Measurements from ENCODE around the gene FOXO3. TPM values are rescaled to one million over a fixed set of nuclear protein-coding genes. Genes with fewer than 3 reads are reported as not detected.

Gene FOXO3
- total RNA-seq, 1 experiment from 2014 or later = 10.9 TPM

DNA sequence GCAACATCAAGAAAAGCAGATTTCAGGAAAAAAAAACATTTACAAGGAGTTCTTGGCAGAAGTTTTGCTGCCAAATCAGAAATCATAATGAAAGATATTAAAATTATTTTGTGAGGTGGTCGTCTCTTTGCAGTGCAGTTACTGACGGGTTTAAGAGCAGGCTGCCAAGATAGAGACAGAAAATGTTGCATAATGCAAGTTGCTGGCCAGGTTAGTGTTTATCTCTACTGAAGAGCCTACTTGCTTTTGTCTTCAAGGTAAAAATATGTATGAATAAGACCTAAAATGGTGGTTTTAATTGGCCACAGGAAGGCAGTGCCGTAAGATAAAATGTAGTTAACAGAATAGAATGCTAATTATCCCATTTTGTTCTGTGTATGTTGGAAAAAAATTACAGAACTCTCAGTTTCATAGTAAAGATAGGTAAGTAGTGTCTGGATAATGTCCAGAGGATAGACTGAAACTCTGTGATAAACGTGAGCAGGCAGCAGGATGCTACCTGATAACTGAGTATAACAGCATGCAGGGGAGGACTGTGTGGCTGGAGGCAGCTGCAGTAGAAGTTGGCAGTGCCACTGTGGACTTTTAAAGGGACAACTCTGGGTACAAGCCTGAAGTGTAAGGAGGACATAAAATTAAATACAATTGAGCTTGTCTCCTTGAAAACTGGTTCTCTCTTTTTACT, 13.9 kb downstream of the FOXO3 start:
- DNase-seq (ENCODE audit: low spot score) = no peak

- no peak for DNase-seq (ENCODE audit: low spot score)
Observed at GRCh38 chr6:108575905-108576494, 15.3 kb downstream of the FOXO3 start.

GRCh38 chr6:108576709-108577108, 16.0 kb downstream of the FOXO3 start:
- no peak for DNase-seq (ENCODE audit: low spot score)

- no peak for DNase-seq (ENCODE audit: low spot score)
Observed at GRCh38 chr6:108578166-108578565, 17.4 kb downstream of the FOXO3 start.

- DNase-seq (ENCODE audit: low spot score) = peak; percentile 50
Observed at GRCh38 chr6:108578595-108579327, 18.0 kb downstream of the FOXO3 start.

DNA sequence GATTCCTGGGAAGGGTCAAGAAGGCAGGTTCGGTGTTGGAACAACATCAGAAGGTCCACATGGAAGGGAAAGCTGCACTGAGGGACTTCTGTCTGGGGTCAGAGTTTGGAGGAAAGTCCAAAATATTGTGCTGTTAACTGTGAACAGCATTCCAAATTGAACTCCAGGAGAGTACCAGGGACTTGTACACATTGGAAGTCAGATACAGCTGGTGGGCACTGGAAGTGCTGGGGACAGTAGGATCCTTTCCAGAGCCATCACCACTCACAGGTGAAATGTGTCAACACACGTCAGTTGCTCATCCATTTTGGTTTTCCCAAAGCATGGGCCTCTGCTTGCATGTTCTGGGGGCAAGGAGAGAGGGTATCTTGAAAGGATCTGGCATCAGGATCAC, 18.6 kb downstream of the FOXO3 start:
- DNase-seq (ENCODE audit: low spot score) = no peak

GRCh38 chr6:108580646-108581045, 19.9 kb downstream of the FOXO3 start:
- DNase-seq (ENCODE audit: low spot score) = no peak

DNA sequence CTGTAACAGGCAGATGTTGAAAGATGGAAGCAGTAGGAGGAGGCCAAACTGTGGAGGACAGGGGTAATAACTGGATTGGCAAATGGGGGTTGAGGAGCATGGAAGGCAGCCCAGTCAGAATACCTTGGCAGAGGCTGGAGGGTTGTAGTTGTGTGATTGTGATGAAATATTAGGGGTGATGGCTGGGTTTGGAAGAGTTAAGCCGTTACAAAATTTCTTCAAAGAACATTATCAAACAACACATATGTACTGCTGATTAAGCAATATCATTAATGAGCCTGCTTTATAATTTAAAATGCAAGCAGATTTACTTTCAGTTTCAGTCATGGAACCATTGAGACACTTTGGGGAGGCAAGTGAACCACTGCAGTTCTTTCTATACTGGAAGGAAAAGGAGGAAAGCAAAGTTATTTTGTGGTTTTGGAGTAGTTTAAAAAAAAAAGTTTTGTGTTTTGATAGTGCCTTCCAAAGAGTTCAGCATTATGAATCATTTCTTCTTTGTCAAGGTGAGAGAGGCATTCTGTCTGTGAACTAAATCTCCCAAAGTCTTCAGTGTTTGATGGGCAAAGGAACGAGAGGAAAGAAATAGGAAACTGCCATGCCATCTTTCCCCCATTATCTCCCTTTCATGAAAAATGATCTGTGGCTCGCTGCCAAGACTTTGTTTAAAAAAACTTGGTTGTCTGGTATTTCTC, 20.7 kb downstream of the FOXO3 start:
- DNase-seq (ENCODE audit: low spot score) = peak; percentile 55

DNA sequence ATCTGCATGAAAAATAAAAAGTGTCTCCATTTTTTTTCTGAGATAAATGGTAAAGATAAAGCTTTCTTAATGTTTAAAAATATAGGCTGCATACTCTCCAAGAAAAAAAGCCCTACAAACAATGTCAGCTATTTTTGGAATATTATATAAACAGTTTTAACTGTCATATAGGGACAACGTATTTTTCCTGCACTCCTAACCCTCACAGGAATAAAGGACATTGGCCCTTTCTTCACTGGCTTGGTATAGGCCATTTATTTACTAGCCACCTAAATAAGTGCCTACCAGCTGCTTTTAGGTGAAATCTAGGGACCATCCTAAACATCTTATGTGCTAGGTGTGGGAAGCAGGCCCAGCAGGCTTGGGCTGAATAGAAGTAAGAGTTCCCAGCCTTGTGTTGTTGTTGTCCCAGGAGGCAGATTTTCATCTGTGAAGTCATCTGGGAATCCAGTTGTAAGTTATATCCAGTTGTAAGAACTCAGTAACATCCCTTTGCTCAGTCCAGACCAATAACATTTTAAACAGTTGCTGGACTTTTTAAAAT, 21.3 kb downstream of the FOXO3 start:
- DNase-seq (ENCODE audit: low spot score) = no peak

DNA sequence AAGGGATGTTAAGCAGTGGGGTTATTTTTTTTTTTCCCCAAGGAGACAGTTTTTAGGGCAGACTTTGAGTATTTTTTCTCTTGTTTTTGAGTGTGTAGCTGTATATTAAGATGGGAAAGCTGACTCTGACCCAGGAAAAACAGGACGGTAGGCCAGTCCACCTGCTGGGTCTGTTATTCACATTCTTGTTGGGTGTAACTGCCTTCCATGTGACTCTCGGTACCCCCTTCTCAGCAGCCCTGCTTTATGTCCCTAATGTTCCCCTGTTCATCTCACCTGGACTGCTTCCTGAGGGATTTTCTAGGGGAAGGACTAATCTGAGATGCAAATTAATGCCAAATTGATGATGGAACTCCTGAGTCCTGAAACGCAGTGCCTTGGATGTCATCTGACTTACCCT, 21.9 kb downstream of the FOXO3 start:
- no peak for DNase-seq (ENCODE audit: low spot score)

DNA sequence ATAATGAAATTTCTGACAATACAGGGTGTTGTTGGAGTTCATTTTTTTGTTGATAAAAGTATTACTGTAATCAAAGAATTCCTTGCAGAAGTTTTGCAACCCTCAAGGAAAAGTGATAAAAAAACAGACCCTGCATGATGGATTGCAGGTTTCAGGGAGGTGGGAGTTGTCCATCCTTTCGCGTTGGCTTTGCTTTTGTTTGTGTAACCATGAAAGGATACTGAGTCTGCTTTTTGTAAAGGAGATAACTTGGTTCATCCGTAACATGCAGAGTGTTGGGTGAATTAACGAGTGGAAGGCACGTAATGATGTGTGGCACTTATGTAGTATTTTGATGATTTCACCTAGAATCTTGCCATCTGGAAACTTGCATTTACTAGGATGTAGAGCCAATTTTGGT, 23.6 kb downstream of the FOXO3 start:
- no peak for DNase-seq (ENCODE audit: low spot score)

GRCh38 chr6:108585359-108585758, 24.6 kb downstream of the FOXO3 start:
- no peak for DNase-seq (ENCODE audit: low spot score)

GRCh38 chr6:108585921-108586536, 25.3 kb downstream of the FOXO3 start:
- DNase-seq (ENCODE audit: low spot score) = no peak

GRCh38 chr6:108587258-108588059, 26.7 kb downstream of the FOXO3 start:
- DNase-seq (ENCODE audit: low spot score) = peak; percentile 48

DNA sequence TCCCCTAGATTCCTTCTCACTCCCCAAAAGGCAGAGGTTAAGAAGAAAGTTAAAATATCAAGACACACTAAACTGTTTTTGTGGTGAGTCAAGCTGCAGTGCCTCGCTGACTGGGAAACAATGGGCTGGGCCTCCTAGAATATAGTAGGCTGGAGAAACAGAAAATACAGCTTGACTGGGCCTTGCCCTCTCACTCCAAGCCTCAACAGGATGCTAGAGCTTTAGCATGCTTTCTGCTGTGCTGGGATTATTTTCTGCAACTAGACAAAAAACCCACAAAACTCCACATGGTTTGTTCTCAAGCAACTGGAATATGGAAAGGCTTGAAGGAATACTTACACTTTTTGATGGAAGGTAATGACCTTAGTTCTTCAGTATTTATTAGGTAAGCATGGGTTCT, 27.9 kb downstream of the FOXO3 start:
- DNase-seq (ENCODE audit: low spot score) = peak; percentile 32

DNA sequence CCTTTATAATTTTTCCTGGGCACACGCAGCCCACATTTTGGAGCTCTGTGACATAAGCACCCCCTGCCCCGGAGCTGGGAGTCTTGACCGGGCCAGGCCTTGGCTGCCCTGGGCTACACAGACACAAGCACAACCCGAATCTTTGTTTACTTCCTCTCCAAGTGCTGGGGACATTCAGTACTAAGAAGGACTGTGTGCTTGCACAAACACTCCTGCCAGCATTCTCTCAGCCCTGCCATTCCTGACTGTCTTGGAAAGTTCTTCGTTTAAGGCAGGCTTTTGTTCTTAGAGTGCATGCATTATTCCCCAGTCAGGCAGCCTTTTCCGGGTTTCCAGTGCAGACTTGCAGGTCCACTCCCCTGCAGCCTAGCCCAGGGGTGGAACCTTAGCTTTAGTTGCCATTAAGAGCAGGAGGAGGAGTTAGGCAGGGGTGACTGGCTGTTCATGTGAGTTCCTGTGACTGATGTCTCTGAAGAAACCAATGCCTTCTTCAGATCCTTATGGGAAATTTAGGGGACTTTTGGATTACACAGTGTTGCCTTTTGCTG, 28.6 kb downstream of the FOXO3 start:
- peak; percentile 56 for DNase-seq (ENCODE audit: low spot score)

DNA sequence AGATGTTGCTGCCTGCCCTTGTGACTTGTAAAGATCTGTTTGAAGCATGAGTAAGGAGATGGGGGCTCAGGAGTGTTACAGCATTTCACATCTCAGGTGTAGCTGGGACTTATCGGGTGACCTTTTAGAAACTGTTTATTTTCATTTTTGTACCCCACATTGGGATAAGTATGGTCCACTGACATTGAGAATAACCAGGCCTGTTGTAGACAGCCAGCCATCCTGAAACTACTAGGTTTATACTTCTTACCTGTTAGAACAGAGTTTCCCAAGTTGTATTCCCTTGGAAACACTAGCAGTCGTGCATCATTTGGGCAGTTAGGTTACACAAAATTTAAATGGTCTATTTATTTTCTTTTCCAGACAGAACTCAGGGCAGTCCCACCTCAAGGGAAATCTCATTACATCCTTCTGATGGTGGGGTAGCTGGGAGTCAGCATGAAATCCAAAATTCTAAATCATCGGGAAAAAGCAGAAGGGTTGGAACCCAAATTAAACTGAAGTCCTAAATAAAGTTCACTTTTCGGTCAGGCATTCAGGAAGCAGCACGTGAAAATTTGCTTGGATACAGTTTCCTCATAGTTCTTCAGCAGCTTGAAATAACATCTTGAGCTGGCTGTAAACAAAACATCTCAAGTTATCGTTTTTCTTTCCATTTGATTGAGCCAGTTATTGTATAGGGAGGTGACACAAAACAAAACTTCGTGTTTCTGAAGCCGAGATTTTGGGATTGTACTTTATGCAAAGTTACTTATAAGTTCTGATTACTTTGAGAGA, 30.5 kb downstream of the FOXO3 start:
- no peak for DNase-seq (ENCODE audit: low spot score)

DNA sequence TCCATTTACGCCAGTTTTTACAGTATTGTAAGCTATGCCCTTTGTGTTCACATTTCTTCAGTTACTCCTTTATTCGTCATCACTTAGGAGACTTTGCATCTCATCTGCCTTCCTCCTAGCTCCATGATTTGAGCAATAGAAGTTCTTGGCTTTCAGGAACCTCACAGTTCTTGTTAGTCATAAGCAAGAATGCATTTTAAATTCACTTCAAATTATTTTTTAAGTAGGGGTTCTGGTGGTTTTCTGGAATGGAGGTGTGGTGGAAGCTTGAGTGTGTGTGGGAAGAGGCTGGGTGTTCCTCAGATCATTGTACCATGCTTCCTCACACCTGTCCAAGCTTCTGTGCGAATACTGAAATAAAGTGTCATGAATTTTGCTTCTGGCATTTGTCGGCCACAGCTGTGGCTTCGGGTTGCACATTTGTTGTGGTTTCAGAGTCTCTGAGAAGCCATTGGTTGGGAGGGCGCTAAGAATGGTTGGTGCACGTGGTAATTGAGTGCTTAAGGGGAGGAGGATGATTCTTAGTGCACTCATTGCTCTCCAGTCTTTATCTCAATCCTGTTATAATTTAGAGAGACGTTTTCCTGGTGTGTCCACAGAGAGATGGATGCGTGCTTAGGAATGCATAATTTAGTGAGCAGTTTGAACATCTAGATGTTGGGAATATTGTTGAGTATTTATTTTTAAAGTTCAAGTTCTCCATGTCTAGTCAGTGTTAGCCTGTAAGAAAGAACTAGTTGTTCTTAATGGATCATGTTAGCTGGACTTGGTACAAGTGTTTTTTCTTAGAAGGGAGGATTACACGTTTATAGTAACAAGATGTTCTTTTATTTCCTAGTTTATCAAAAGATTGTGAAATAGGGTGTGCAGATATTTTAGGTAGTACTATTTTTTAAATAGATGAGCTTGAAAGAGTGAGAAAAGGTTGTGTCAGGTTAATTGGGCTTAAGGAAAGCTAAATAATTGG, 31.9 kb downstream of the FOXO3 start:
- DNase-seq (ENCODE audit: low spot score) = peak; percentile 75

DNA sequence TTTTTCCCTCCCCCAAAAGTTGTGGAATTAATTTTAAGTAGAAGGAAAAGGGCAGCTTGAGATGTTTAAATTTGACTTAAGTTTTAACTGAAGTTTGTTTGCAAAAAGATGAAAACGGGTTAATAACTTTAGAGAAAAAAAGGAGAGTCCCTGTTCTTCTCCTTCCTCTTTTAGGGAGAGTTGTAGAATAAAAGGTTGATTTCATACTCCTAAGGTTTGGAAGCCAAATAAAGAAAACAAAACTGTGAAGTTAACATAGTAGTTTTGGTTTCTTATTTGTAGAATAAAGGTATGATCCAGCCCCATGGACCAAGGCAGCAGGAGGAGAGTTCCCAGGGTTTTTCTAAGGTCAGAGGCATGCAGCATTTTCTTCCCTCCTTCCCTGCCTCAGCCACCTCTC, 33.4 kb downstream of the FOXO3 start:
- DNase-seq (ENCODE audit: low spot score) = no peak
